ENCODE measurements around the gene ZNF823. TPM values are rescaled to one million over a fixed set of nuclear protein-coding genes. Genes with fewer than 3 reads are reported as not detected.
A peak's percentile ranks its signal among the peaks of the same experiment; 100 is the strongest.

ZNF823 gene
- total RNA-seq, 6 experiments from 2014 or later: 3.4 to 4.7 (median 4.1) TPM

DNA sequence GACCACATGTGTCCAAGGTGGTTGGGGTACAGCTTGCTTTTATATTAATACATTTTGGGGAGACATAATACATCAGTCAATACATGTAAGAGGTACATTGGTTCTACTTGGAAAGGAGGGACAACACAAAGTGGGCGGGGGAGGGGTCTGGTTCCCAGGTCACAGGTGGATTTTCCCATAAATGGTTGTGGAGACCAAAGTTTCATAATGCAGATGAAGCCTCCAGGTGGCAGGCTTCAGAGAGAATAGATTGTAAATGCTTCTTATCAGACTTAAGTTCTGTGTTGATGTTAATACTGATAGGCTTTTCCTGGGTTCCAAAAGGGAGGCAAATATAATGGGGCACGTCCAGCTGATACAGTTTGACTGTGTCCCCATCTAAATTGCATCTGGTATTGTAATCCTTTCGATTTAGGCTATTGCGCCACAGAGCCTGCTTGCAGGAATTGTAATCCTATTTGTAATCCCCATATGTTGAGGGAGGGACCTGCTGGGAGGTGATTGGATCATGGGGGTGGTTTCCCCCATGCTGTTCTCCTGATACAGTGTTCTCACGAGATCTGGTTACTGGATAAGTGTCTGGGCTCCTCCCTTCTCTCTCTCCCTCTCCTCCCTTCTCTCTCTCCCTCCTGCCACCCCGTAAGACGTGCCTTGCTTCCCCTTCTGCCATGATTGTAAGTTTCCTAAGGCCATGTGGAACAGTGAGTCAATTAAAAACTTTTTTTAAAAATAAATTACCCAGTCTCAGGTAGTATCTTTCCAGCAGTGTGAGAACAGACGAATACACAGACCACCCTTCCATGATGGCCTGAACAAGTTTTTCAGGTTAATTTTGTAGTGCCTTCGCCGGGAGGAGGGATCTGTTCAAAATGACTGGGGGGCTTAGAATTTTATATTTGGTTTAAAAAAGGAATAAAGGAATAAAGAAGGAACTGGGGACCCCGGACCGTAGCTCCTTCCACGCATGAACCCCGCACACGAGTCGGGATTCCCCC lies 44.9 kb downstream of the ZNF823 start:
- H3K4me1 Mint-ChIP-seq (ENCODE audit: low read depth): peaks cover 8% of the 10 kb centered on the region
- peak; percentile 32; the same call in 1 of the 2 replicates for TF ChIP-seq CTCF (IDR thresholded peaks at IDR 0.05)
- peak; percentile 84 for DNase-seq

DNA sequence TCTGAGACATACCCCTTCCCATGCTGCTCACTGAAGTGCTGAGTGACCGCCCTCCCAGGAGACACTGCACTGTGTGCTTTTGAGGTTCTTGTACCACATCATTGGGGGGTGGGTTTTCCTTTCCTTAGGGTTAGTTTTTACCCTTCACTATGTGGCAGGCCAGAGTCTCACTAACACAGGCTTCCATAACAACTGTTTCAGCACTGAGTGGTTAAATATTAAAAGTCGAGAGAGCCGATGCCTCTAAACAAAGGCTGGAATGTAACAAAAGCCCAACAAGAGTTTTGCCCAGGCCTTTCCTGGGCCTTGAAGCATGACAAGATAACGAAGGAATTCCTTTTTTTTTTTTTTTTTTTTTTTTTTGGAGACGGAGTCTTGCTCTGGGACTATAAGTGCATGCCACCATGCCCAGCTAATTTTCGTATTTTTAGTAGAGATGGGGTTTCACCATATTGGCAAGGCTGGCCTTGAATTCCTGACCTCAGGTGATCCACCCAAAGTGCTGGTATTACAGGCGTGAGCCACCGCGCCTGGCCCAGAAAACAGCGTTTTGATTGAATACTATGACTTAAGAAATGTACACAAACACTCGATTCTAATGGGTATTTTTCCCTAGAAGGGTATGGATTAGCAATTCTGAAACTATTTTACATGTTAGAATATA lies 46.5 kb downstream of the ZNF823 start:
- Mint-ChIP-seq H3K4me1 (ENCODE audit: low read depth) (peaks cover 8% of the 10 kb centered on the region), H3K4me3 (no peak overlapping the region), H3K36me3 (ENCODE audit: low read depth) (peaks cover 21% of the 10 kb centered on the region), H3K27me3 (ENCODE audit: insufficient read depth) (no peaks in the 10 kb centered on the region; the same call in none of the 2 replicates), H3K9me3 (peaks cover 16% of the 10 kb centered on the region), H3K27ac (no peak overlapping the region)
- TF ChIP-seq CTCF (IDR thresholded peaks at IDR 0.05): no peak
- no peak for DNase-seq

More for the DNA sequence above, 44.9 kb downstream of the ZNF823 start:
- H3K36me3 Mint-ChIP-seq (ENCODE audit: low read depth): peaks cover 12% of the 10 kb centered on the region; the same call in 1 of the 2 replicates
- H3K4me3 Mint-ChIP-seq: peak overlapping the region; percentile 99
- peaks cover 1% of the 10 kb centered on the region for H3K27me3 Mint-ChIP-seq (ENCODE audit: insufficient read depth)
- peaks cover 7% of the 10 kb centered on the region for H3K9me3 Mint-ChIP-seq
- H3K27ac Mint-ChIP-seq: peak overlapping the region; percentile 48

DNA sequence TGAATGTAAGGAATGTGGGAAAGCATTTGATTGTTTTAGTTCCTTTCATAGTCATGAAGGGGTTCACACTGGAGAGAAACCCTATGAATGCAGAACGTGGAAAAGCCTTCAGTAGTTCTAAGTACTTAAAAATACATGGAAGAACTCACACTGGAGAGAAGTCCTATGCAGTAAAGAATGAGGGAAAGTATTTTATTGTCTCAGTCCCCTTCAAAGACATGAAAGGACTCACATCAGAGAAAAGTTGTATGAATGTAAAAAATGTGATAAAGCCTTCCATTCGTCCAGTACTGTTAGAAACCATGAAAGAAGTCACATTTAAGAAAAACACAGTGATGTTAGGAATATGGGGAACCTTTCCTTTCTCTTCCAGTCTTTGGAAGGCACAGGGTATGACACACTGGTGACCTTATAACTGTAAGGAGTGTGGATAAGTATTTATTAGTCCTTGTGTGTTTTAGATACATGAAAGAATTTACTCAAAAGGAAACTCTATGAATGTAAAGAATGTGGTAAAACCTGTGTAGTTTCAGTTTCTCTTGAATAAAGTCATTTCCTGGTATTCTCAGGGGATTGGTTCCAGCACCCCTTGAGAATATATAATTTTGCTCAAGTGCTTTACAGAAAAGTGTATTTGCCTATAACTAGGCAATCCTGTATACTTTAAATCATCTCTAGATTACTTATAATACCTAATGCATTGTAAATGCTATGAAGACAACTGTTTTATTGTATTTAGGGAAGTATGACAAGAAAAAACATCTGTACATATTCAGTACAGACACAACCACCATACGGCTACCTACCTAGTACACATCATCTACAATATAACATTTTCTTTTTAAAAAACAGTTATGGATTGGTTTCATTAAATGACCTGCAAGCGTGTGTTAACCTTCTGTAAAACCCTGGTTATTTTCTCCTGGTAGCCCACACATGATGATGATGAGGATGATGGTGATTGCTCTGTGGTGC lies 52.8 kb downstream of the ZNF823 start:
- Mint-ChIP-seq H3K36me3 (ENCODE audit: low read depth) (peaks cover 42% of the 10 kb centered on the region), H3K27ac (no peak overlapping the region), H3K4me3 (no peak overlapping the region), H3K9me3 (peaks cover 63% of the 10 kb centered on the region), H3K4me1 (ENCODE audit: low read depth) (no peaks in the 10 kb centered on the region), H3K27me3 (ENCODE audit: insufficient read depth) (no peaks in the 10 kb centered on the region)
- TF ChIP-seq CTCF (IDR thresholded peaks at IDR 0.05): no peak
- DNase-seq: no peak

DNA sequence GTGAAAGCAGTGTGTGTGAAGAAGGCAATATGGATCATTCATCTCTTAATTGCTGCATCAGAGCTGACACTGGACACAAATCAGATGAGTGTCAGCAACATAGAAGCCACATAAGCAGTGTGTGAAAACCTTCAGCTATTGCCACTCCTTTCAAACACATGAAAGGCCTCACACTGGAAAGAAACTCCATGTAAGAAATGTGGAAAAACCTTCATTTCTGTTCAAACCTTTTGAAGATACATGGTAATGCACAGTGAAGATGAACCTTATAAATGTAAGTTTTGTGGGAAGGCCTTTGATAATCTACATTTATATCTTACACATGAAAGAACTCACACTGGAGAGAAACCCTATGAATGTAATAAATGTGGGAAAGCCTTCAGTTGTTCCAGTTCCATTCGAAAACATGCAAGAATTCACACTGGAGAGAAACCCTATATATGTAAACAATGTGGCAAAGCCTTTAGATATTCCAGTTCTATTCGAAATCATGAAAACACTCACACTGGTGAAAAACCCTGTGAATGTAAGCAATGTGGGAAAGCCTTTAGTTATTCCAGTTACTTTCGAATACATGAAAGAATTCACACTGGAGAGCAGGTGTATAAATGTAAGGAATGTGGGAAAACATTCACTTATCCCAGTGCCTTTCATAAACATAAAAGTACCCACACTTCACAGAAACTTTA lies 53.6 kb downstream of the ZNF823 start:
- H3K27me3 Mint-ChIP-seq (ENCODE audit: insufficient read depth): no peaks in the 10 kb centered on the region
- H3K36me3 Mint-ChIP-seq (ENCODE audit: low read depth): peaks cover 50% of the 10 kb centered on the region
- no peak overlapping the region for H3K27ac Mint-ChIP-seq
- no peaks in the 10 kb centered on the region for H3K4me1 Mint-ChIP-seq (ENCODE audit: low read depth)
- no peak for DNase-seq
- H3K9me3 Mint-ChIP-seq: peaks cover 71% of the 10 kb centered on the region
- no peak for TF ChIP-seq CTCF (IDR thresholded peaks at IDR 0.05)
- H3K4me3 Mint-ChIP-seq: no peak overlapping the region
